Type B pancreatic cell (in vitro differentiated cells): Measurements from ENCODE around the gene RAD51B. TPM values are rescaled to one million over a fixed set of nuclear protein-coding genes. Genes with fewer than 3 reads are reported as not detected.

Source experiments
- DNase-seq: peaks from one replicate; pipeline ENCODE4 v3.0.0; 2021; ENCODE audit warnings: mixed read lengths; ENCODE audit not compliant: unreplicated experiment; ENCODE audit errors: extremely low spot score
- H3K27ac Mint-ChIP-seq: 2 replicates; pipeline ENCODE4 v1.8.0; 2021; ENCODE audit warnings: mild to moderate bottlenecking, mixed read lengths
- H3K27me3 Mint-ChIP-seq: 2 replicates; pipeline ENCODE4 v1.8.0; 2021; ENCODE audit warnings: mixed read lengths
- H3K36me3 Mint-ChIP-seq: 2 replicates; pipeline ENCODE4 v1.8.0; 2021; ENCODE audit warnings: mixed read lengths
- H3K4me1 Mint-ChIP-seq: one replicate; pipeline ENCODE4 v1.8.0; 2021; ENCODE audit warnings: mixed read lengths; ENCODE audit not compliant: unreplicated experiment
- H3K4me3 Mint-ChIP-seq: 2 replicates; pipeline ENCODE4 v1.8.0; 2021; ENCODE audit warnings: mild to moderate bottlenecking, mixed read lengths
- H3K9me3 Mint-ChIP-seq: 2 replicates; pipeline ENCODE4 v1.8.0; 2021; ENCODE audit warnings: mixed read lengths
- CTCF ChIP-seq: fragments of 200-600 bp; sonication (generic); conservative IDR thresholded peaks from 2 replicates; pipeline ENCODE4 v1.5.0; 2021; ENCODE audit warnings: antibody characterized with exemption, mild to moderate bottlenecking
- total RNA-seq: library from RNA; stranded (reverse); gene quantifications from 2 replicates; pipeline ENCODE4 v1.2.1, GENCODE V29; 2021; ENCODE audit warnings: low replicate concordance

Gene RAD51B
- total RNA-seq, 1 donor from 2014 or later, result 27.3 TPM

- Mint-ChIP-seq H3K27me3 (no peaks in the 10 kb centered on the region), H3K9me3 (peaks cover 7% of the 10 kb centered on the region), H3K36me3 (peaks cover 8% of the 10 kb centered on the region), H3K4me1 (peaks cover 74% of the 10 kb centered on the region), H3K4me3 (peak overlapping the region; percentile 44), H3K27ac (peak overlapping the region; percentile 87)
- DNase-seq, result no peak
- no peak for TF ChIP-seq CTCF
These were observed 425.8 kb downstream of the RAD51B start for GRCh38 chr14:68245146-68246073.

GRCh38 chr14:68246074-68246785 lies 426.7 kb downstream of the RAD51B start:
- peaks cover 78% of the 10 kb centered on the region for H3K4me1 Mint-ChIP-seq
- no peak for TF ChIP-seq CTCF
- peak overlapping the region; percentile 87 for H3K27ac Mint-ChIP-seq
- no peak for DNase-seq
- H3K36me3 Mint-ChIP-seq, result peaks cover 4% of the 10 kb centered on the region
- H3K9me3 Mint-ChIP-seq, result peaks cover 7% of the 10 kb centered on the region
- H3K4me3 Mint-ChIP-seq, result peak overlapping the region; percentile 49
- H3K27me3 Mint-ChIP-seq, result no peaks in the 10 kb centered on the region

- peaks cover 5% of the 10 kb centered on the region for H3K9me3 Mint-ChIP-seq
- peak overlapping the region; percentile 87 for H3K27ac Mint-ChIP-seq
- peak overlapping the region; percentile 49 for H3K4me3 Mint-ChIP-seq
- H3K4me1 Mint-ChIP-seq, result peaks cover 79% of the 10 kb centered on the region
- no peaks in the 10 kb centered on the region for H3K27me3 Mint-ChIP-seq
- peaks cover 4% of the 10 kb centered on the region for H3K36me3 Mint-ChIP-seq
- TF ChIP-seq CTCF, result no peak
- no peak for DNase-seq
These were observed 427.2 kb downstream of the RAD51B start for GRCh38 chr14:68246786-68247105.

GRCh38 chr14:68247274-68247673 lies 427.7 kb downstream of the RAD51B start:
- Mint-ChIP-seq H3K9me3 (no peaks in the 10 kb centered on the region), H3K27me3 (no peaks in the 10 kb centered on the region), H3K27ac (peak overlapping the region; percentile 87), H3K36me3 (no peaks in the 10 kb centered on the region), H3K4me3 (no peak overlapping the region), H3K4me1 (peaks cover 78% of the 10 kb centered on the region)
- TF ChIP-seq CTCF, result no peak
- DNase-seq, result no peak

- Mint-ChIP-seq H3K4me1 (peaks cover 78% of the 10 kb centered on the region), H3K27me3 (no peaks in the 10 kb centered on the region), H3K9me3 (no peaks in the 10 kb centered on the region), H3K4me3 (peak overlapping the region; percentile 33), H3K36me3 (no peaks in the 10 kb centered on the region), H3K27ac (peak overlapping the region; percentile 87)
- TF ChIP-seq CTCF, result no peak
- DNase-seq, result no peak
These were observed 428.2 kb downstream of the RAD51B start for GRCh38 chr14:68247676-68248268.
